Measurements from ENCODE around the gene FGFR2.

The FGFR2 gene

GRCh38 chr10:121609426-121610380 is 11.5 kb upstream of the FGFR2 start:
- FAIRE-seq, result no peak

GRCh38 chr10:121608469-121609190 is 10.4 kb upstream of the FGFR2 start:
- no peak for FAIRE-seq

- no peak for FAIRE-seq
Measured at GRCh38 chr10:121607310-121608055, 9.2 kb upstream of the FGFR2 start.

- no peak for FAIRE-seq
Measured at GRCh38 chr10:121605708-121606107, 7.5 kb upstream of the FGFR2 start.

GRCh38 chr10:121601458-121601857 is 3.2 kb upstream of the FGFR2 start:
- FAIRE-seq, result no peak

GRCh38 chr10:121600611-121601010 is 2.4 kb upstream of the FGFR2 start:
- FAIRE-seq, result no peak

GRCh38 chr10:121599947-121600346 is 1.7 kb upstream of the FGFR2 start:
- FAIRE-seq, result no peak

- FAIRE-seq, result no peak
Measured at GRCh38 chr10:121597504-121598262, 561 bp downstream of the FGFR2 start.

- no peak for FAIRE-seq
Measured at GRCh38 chr10:121596689-121597503, 1.3 kb downstream of the FGFR2 start.

GRCh38 chr10:121595806-121596688 is 2.2 kb downstream of the FGFR2 start:
- no peak for FAIRE-seq

GRCh38 chr10:121595351-121595805 is 2.9 kb downstream of the FGFR2 start:
- no peak for FAIRE-seq

- FAIRE-seq, result no peak
Measured at GRCh38 chr10:121594623-121595350, 3.5 kb downstream of the FGFR2 start.

GRCh38 chr10:121594076-121594475 is 4.2 kb downstream of the FGFR2 start:
- FAIRE-seq, result no peak

GRCh38 chr10:121593281-121594075 is 4.8 kb downstream of the FGFR2 start:
- FAIRE-seq, result no peak

- FAIRE-seq, result no peak
Measured at GRCh38 chr10:121592155-121592890, 5.9 kb downstream of the FGFR2 start.

- FAIRE-seq, result no peak
Measured at GRCh38 chr10:121591186-121591585, 7.1 kb downstream of the FGFR2 start.

GRCh38 chr10:121590772-121591171 is 7.5 kb downstream of the FGFR2 start:
- FAIRE-seq, result no peak

GRCh38 chr10:121589553-121589952 is 8.7 kb downstream of the FGFR2 start:
- FAIRE-seq, result no peak
